ENCODE measurements around the gene GATB. TPM values are rescaled to one million over a fixed set of nuclear protein-coding genes. Genes with fewer than 3 reads are reported as not detected.

GATB gene
- total and polyA plus RNA-seq, 2 of the 4 experiments (the other 2 are of a cell fraction) = 18.7 to 20.3 TPM

GRCh38 chr4:151688003-151688784, 72.6 kb downstream of the GATB start (continued):
- TF ChIP-seq MXI1 (IDR thresholded peaks at IDR 0.05; ENCODE audit: borderline replicate concordance, low read depth, low read length) (no peak), CEBPB (IDR thresholded peaks at IDR 0.05; ENCODE audit: low read depth, low read length) (no peak)

GRCh38 chr4:151687021-151687640, 73.7 kb downstream of the GATB start:
- WGBS, 2 experiments (ENCODE audit: extremely low coverage in 2 of 2, insufficient read length in 1 of 2) = 67% methylated on average over 3 of the region's 11 CpGs; no CpG with 5 or more reads in 1 of the 2 experiments
- ATAC-seq (ENCODE audit: low read depth) = no peak

More at GRCh38 chr4:151687021-151687640, 73.7 kb downstream of the GATB start:
- H4K8ac ChIP-seq (ENCODE audit: low read depth in 2 of 2, low read length in 2 of 2) = no peak overlapping the region
- H3K79me1 ChIP-seq (ENCODE audit: low read depth in 1 of 2, low read length in 2 of 2) = no peaks in the 10 kb centered on the region
- TF ChIP-seq RFX5 (IDR thresholded peaks at IDR 0.05; ENCODE audit: low read depth, low read length) (no peak), CEBPB (IDR thresholded peaks at IDR 0.05; ENCODE audit: low read depth, low read length) (no peak), RCOR1 (IDR thresholded peaks at IDR 0.05; ENCODE audit: insufficient replicate concordance, low read length) (no peak), RAD21 (IDR thresholded peaks at IDR 0.05; ENCODE audit: low read length) (no peak), POLR2A (IDR thresholded peaks at IDR 0.05; ENCODE audit: low read depth, low read length) (no peak)
- H3K9me3 ChIP-seq (ENCODE audit: control insufficient read depth, insufficient read depth, low read length) = no peaks in the 10 kb centered on the region
- no peak overlapping the region for H2AFZ ChIP-seq (replicated peaks; ENCODE audit: low read length, poor library complexity)
- no peak overlapping the region for H2AK9ac ChIP-seq (replicated peaks; ENCODE audit: low read depth, low read length, poor library complexity)
- no peak overlapping the region for H3K56ac ChIP-seq (ENCODE audit: extremely low read depth, insufficient read depth, low read length)
- no peak overlapping the region for H2BK15ac ChIP-seq (ENCODE audit: low read depth, low read length)
- no peak overlapping the region for H3K23ac ChIP-seq (ENCODE audit: low read depth, low read length)
- in situ Hi-C loops (cut with MboI; ENCODE audit: low sequenced_read_pairs) (no loop called here), dilution Hi-C loops (cut with HindIII; ENCODE audit: low sequenced_read_pairs, unreplicated experiment) (no loop called here), intact Hi-C loops (cut with micrococcal nuclease) (no loop called here)
- DNase-seq = no peak
- H3K4me3 ChIP-seq (ENCODE audit: insufficient read depth, low read depth, low read length) = no peak overlapping the region
- H2BK5ac ChIP-seq (ENCODE audit: low read depth, low read length, poor library complexity, severe bottlenecking) = no peak overlapping the region
- H4K20me1 ChIP-seq (ENCODE audit: insufficient read depth, low read length) = no peaks in the 10 kb centered on the region
- H2BK20ac ChIP-seq (ENCODE audit: low read depth, low read length) = no peak overlapping the region
- H3K4me2 ChIP-seq (ENCODE audit: low read depth, low read length) = no peak overlapping the region
- H3K4me1 ChIP-seq (ENCODE audit: control insufficient read depth, insufficient read depth, low read length) = peaks cover 38% of the 10 kb centered on the region
- peak overlapping the region; percentile 39 for H2AK5ac ChIP-seq (ENCODE audit: low read depth, low read length)
- no TSS peak for BruUV-seq (replicated peaks)
- peak overlapping the region; percentile 7; the same call in 1 of the 2 replicates for H3K4ac ChIP-seq (ENCODE audit: low read depth, low read length)
- peak overlapping the region; percentile 51 for H4K91ac ChIP-seq (ENCODE audit: insufficient read depth, low read depth, low read length)
- CTCF ChIA-PET = interaction anchor here (0.6 to 0.7 kb wide), 2 partner anchors 69 to 1238 kb away, joined by 3 to 4 read pairs; no protein-coding TSS in a partner anchor
- no peaks in the 10 kb centered on the region for H3K27me3 ChIP-seq (ENCODE audit: control insufficient read depth, insufficient read depth, low read length)
- no peak overlapping the region; the same call in 1 of the 2 replicates for H2BK120ac ChIP-seq (ENCODE audit: low read depth, low read length)
- H3K9me1 ChIP-seq (ENCODE audit: insufficient read depth, low read length) = peaks cover 12% of the 10 kb centered on the region
- POLR2A ChIA-PET (ENCODE audit: unreplicated experiment) = interaction anchor here (0.5 to 0.9 kb wide), 2 partner anchors 11 to 422 kb away, joined by 3 to 4 read pairs; no protein-coding TSS in a partner anchor
- H3K9ac ChIP-seq (ENCODE audit: low read depth, low read length) = no peak overlapping the region
- no peak overlapping the region for H4K5ac ChIP-seq (ENCODE audit: low read depth, low read length)
- H3K27ac ChIP-seq (ENCODE audit: insufficient read depth, low read length) = no peak overlapping the region
- no peak overlapping the region for H3K14ac ChIP-seq (replicated peaks; ENCODE audit: low read depth, low read length)
- no peak overlapping the region for H3K18ac ChIP-seq (ENCODE audit: low read depth, low read length)
- no peaks in the 10 kb centered on the region for H3K36me3 ChIP-seq (ENCODE audit: control insufficient read depth, insufficient read depth, low read length)

All from IMR-90 (cell line).